ENCODE results near the gene SCUBE3.

DNA sequence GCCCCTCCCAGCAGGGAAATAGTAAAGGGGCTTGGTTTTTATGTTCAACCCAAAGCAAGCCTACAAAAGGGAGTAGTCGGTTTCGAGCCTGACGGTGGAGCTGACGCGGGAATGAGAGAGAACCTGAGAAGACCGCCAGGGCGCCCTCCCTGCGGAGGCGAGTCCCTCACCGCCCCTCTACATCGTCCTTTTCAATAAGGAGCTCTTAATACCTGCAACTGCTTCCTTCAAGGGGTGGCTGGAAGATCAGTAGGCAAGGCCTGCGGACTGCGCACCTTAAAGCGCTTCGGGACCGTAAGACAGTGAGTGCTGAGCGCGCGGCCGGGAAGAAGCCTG is 45.1 kb downstream of the SCUBE3 start:
- TF ChIP-seq, protein P1, sequence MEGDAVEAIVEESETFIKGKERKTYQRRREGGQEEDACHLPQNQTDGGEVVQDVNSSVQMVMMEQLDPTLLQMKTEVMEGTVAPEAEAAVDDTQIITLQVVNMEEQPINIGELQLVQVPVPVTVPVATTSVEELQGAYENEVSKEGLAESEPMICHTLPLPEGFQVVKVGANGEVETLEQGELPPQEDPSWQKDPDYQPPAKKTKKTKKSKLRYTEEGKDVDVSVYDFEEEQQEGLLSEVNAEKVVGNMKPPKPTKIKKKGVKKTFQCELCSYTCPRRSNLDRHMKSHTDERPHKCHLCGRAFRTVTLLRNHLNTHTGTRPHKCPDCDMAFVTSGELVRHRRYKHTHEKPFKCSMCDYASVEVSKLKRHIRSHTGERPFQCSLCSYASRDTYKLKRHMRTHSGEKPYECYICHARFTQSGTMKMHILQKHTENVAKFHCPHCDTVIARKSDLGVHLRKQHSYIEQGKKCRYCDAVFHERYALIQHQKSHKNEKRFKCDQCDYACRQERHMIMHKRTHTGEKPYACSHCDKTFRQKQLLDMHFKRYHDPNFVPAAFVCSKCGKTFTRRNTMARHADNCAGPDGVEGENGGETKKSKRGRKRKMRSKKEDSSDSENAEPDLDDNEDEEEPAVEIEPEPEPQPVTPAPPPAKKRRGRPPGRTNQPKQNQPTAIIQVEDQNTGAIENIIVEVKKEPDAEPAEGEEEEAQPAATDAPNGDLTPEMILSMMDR (IDR thresholded peaks at IDR 0.05 in 2 of 3, conservative IDR thresholded peaks at IDR 0.05 in 1 of 3; ENCODE audit: borderline replicate concordance in 1 of 3, insufficient read depth in 1 of 3, low read depth in 2 of 3, low read length in 2 of 3): no peak
- TF ChIP-seq SP1 (IDR thresholded peaks at IDR 0.05; ENCODE audit: low read depth) (no peak), POLR2A (IDR thresholded peaks at IDR 0.05; ENCODE audit: borderline replicate concordance, extremely low read depth, insufficient read depth, insufficient read length) (no peak), POLR2AphosphoS5 (IDR thresholded peaks at IDR 0.05; ENCODE audit: low read depth, low read length) (no peak), EZH2 (IDR thresholded peaks at IDR 0.05) (no peak), SIN3A (IDR thresholded peaks at IDR 0.05; ENCODE audit: low read depth) (no peak), ZFX (IDR thresholded peaks at IDR 0.05) (no peak; the same call in 1 of the 2 replicates), CEBPB (IDR thresholded peaks at IDR 0.05; ENCODE audit: low read depth) (no peak), ZNF274 (IDR thresholded peaks at IDR 0.05; ENCODE audit: low read depth, low read length) (no peak), JUND (IDR thresholded peaks at IDR 0.05) (no peak), EZH2phosphoT487 (IDR thresholded peaks at IDR 0.05; ENCODE audit: borderline replicate concordance) (no peak), YY1 (IDR thresholded peaks at IDR 0.05; ENCODE audit: extremely low read depth, insufficient replicate concordance, low read depth, low read length) (no peak), RAD21 (IDR thresholded peaks at IDR 0.05; ENCODE audit: low read depth) (no peak)
- TF ChIP-seq, protein P2, sequence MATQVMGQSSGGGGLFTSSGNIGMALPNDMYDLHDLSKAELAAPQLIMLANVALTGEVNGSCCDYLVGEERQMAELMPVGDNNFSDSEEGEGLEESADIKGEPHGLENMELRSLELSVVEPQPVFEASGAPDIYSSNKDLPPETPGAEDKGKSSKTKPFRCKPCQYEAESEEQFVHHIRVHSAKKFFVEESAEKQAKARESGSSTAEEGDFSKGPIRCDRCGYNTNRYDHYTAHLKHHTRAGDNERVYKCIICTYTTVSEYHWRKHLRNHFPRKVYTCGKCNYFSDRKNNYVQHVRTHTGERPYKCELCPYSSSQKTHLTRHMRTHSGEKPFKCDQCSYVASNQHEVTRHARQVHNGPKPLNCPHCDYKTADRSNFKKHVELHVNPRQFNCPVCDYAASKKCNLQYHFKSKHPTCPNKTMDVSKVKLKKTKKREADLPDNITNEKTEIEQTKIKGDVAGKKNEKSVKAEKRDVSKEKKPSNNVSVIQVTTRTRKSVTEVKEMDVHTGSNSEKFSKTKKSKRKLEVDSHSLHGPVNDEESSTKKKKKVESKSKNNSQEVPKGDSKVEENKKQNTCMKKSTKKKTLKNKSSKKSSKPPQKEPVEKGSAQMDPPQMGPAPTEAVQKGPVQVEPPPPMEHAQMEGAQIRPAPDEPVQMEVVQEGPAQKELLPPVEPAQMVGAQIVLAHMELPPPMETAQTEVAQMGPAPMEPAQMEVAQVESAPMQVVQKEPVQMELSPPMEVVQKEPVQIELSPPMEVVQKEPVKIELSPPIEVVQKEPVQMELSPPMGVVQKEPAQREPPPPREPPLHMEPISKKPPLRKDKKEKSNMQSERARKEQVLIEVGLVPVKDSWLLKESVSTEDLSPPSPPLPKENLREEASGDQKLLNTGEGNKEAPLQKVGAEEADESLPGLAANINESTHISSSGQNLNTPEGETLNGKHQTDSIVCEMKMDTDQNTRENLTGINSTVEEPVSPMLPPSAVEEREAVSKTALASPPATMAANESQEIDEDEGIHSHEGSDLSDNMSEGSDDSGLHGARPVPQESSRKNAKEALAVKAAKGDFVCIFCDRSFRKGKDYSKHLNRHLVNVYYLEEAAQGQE (IDR thresholded peaks at IDR 0.05; ENCODE audit: low read depth): no peak

Measured in HCT116 (cell line).